NCI-H1417 treated with DMSO at 0.1 percent for 48 hours (cell line): ENCODE results near the gene SCAMP4.

ENCODE experiments used
- DNase-seq: peaks from one replicate; lab custom pipeline; 2025; lab: John Stamatoyannopoulos, UW

The SCAMP4 gene

GRCh38 chr19:1912760-1913505 lies 7.7 kb downstream of the SCAMP4 start:
- DNase-seq: no peak

GRCh38 chr19:1913781-1914577 lies 8.8 kb downstream of the SCAMP4 start:
- no peak for DNase-seq

GRCh38 chr19:1914826-1915341 lies 9.7 kb downstream of the SCAMP4 start:
- no peak for DNase-seq

DNA sequence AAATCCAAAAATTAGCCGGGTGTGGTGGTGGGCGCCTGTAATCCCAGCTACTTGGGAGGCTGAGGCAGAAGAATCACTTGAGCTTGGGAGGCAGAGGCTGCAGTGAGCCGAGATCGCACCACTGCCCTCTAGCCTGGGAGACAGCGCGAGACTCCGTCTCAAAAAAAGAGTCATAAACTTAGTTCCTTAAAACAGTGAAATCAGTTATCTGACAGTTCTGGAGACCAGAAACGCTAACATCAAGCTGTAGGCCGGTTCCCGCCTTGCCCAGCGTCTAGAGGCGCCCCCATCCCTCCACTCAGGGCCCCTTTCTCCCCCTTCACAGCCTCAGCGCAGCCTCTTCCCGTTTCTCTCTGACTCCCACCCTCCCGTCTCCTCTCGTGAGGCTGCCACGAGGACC lies 11.9 kb downstream of the SCAMP4 start:
- no peak for DNase-seq

- DNase-seq: no peak
Measured at GRCh38 chr19:1917926-1918325, 12.7 kb downstream of the SCAMP4 start.

GRCh38 chr19:1918975-1919374 lies 13.8 kb downstream of the SCAMP4 start:
- DNase-seq: no peak

GRCh38 chr19:1920644-1921043 lies 15.4 kb downstream of the SCAMP4 start:
- no peak for DNase-seq

- no peak for DNase-seq
Measured at GRCh38 chr19:1921326-1921725, 16.1 kb downstream of the SCAMP4 start.

DNA sequence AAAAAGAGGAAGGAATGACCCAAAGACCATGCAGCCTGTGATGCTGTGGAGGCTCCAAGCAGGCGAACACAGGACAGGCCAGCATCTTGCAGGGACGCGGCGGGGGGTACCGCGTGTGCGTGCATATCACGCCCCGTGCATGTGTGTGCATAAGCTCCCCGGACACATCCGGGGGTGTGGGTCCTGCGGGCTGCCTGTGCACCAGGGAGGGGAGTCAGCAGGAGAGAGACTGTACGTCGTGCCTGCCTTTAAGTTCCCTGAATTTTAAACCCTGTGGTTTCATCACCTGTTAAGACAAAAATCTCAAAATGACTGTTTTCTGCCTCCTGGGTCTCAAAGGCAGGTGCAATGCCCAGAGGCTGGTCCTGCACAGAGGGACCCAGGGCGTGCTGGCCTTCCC lies 16.6 kb downstream of the SCAMP4 start:
- no peak for DNase-seq

- no peak for DNase-seq
Measured at GRCh38 chr19:1922803-1923202, 17.6 kb downstream of the SCAMP4 start.

GRCh38 chr19:1923319-1923718 lies 18.1 kb downstream of the SCAMP4 start:
- no peak for DNase-seq

DNA sequence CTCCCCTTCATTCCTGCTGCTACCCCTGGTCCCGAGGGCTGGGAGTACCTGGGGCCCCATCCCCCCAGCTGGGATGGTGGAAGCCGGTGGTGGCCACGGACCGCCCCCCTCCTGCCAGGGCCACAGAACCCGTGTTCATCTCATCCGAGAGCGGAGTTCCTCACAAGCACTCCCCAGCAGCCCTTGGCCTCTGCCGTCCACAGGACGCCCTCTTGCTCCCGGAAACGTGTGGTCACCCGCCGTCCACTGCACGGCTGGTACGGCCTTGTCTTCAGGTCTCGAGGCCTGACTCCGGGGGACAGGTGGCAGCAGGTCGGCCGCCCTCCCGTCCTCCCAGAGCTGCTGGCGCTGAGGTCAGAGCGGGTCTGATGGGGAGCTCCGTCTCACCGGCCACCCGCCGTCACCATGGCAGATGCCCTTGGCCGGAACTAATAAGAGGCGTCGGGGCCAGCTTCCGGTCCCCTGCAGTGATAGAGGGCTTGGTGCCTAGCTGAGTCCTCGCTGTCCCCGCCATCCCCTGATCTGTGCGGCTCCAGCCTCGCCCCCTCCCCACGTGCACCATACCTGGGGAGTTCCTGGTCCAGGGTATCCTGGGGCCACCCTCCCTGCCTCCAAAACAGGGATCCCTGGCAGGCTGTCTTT lies 19.2 kb downstream of the SCAMP4 start:
- no peak for DNase-seq

DNA sequence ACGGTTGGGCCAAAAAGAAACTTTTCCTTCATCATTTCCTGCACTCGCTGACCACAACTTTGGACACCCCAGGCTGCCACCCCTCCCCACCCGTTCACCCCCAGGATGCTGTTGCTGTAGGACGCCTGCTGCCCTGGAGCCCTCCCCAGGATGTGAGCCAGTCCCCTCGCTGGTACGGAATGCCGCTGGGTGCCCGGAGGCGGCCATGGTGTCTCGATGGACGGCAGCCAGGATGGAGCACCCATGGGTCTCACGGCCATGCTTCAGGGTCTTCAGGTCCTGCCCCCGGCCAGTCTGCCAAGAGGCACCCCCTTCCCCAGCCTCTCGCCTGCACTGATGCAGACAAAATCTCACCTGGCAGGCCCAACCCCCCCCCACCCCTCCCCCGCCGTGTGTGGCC lies 20.3 kb downstream of the SCAMP4 start:
- no peak for DNase-seq

DNA sequence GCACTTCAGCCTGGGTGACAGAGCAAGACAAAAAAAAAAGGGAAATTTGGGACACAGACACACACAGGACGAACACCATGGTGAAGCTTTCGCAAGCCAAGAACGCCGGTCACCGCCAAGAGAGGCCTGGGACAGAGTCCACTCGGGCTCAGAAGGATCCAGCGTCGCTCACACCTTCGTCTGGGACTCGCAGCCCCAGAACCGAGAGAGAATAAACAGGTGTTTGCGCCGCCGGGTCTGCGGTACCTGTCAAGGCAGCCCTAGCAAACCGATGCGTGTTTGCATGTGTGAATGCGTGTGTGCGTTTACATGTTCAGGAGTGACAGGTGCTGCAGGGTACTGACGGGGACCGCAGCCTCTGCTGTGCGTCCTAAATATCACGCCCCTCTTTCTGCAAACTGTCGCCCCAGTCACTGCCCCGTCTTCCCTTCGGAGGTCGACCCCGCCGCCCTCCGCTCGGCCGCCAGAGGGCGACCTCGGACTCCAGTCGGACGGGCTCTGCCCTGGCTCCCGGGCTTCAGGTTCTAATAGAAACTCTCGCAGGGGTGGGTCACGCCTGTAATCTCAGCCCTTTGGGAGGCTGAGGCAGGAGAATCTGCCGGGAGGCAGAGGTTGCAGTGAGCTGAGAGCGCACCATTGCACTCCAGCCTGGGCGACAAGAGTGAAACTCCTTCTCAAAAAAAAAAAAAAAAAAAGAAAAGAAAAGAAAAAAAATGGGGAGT lies 24.0 kb downstream of the SCAMP4 start:
- DNase-seq: no peak

DNA sequence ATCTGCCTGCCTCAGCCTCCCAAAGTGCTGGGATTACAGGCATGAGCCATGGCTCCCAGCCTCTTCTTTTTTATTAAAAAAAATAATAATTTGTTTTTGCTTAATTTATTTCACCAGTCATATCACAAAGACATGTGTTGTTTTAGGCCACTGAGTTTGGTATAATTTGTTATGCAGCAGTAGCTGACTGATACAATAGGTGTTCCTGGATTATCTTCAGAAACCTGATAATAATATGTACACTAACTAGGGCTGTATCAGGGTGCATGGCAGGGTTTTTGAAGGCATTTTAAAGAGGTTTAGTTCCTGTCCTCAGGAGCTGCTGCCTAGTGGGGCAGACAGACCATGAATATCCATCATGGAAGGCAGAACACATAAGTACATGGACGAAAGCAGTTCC lies 26.2 kb downstream of the SCAMP4 start:
- DNase-seq: no peak

- no peak for DNase-seq
Measured at GRCh38 chr19:1932395-1932794, 27.2 kb downstream of the SCAMP4 start.

DNA sequence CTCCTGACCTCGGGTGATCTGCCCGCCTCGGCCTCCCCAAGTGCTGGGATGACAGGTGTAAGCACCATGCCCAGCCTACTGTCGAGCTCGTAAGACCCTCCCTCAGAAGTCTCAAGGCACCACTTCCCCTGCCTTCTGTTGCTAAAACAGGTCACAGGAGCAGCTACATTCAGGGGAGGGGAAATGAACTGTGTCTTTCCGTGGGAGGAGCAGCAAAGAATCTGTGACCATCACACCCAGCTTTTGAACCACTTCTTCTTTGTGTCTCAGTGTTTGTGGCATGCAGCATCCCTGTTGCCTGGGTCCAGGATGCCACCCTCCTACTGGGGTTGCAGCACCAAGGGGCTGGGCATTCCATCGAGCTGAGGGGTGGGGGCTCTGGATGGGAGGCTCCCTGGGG lies 28.0 kb downstream of the SCAMP4 start:
- DNase-seq: no peak

DNA sequence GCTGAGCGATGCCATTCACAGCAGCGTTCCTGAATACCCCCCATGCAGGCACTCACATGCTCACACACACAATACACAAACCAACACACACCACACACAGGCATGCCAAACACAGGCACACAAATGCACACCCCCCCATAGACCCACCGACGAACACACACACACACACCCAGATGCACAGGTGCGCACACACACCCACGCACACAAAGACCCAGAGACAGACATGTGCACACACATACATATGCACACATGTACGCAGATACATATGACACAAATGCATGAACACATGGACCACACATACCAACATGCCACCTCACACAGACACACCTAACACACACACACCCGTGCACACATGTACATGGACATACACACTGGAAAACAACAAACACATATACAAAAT lies 28.7 kb downstream of the SCAMP4 start:
- no peak for DNase-seq

GRCh38 chr19:1935484-1936208 lies 30.4 kb downstream of the SCAMP4 start:
- DNase-seq: no peak

- DNase-seq: no peak
Measured at GRCh38 chr19:1936430-1936829, 31.2 kb downstream of the SCAMP4 start.

GRCh38 chr19:1936916-1937610 lies 31.9 kb downstream of the SCAMP4 start:
- DNase-seq: no peak
